ENCODE data around the gene UBALD1.

Gene UBALD1

DNA sequence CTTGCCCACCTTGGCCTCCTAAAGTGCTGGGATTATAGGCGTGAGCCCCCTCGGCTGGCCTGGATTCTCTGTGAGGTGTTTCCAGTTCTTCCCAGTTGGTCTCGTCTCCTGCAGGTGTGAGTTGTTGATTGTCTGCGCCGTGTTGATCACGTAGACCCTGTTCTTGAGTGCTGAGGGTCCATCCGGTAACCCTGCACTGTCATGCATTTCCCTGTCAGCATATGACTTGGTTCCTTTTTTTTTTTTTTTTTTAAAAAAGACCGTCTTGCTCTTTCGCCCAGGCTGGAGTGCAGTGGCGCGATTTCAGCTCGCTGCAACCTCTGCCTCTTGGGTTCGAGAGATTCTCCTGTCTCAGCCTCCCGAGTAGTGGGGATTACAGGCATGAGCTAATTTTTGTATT lies 27.2 kb upstream of the UBALD1 start:
- DNase-seq, result no peak

DNA sequence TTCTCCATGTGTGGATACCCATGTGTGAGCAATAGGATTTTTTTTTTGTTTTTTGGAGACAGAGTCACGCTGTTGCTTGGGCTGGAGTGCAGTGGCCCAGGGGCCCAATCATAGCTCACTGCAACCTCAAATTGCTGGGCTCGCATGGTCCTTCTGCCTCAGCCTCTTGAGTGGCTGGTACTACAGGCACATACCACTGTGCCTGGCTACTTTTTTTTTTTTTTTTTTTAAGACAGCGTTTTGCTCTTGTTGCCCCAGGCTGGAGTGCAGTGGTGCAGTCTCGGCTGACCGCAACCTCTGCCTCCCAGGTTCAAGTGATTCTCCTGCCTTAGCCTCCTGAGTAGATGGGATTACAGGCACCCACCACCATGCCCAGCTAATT lies 26.6 kb upstream of the UBALD1 start:
- no peak for DNase-seq

DNA sequence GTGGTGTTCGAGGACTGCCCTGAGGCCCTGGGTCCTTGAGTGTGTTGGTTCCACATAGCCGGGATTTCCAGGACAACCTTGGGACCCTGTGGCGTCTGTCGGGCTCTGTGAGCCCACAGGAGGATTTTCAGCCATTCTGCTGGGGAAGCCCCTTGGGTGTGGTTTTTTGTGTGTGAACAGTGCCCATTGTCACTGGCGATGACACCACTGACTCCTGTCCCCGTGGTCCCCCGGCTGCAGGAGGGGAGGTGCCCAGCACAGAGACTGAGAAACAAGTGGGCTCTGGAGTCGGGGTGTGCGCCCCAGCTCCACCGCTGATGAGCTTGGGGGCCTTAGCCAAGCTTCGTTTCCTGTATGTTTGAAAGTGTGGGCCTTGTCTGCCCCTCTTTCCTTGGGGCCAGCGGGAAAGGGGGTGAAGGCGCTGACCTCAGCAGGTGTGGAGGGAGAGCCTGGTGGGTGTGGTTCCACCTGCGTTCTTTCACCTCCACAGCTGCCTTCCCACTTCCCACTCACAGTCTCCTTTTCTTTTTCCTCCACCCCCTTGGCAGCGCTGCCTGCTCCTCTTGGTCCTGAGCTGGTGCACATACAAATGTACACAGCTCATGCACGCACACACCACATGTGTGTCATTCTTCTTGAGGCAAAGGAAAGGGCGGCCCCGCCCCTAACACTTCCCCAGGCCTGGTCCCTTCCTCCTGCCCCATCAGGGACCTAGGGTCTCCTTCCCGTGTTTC lies 26.1 kb upstream of the UBALD1 start:
- no peak for DNase-seq

DNA sequence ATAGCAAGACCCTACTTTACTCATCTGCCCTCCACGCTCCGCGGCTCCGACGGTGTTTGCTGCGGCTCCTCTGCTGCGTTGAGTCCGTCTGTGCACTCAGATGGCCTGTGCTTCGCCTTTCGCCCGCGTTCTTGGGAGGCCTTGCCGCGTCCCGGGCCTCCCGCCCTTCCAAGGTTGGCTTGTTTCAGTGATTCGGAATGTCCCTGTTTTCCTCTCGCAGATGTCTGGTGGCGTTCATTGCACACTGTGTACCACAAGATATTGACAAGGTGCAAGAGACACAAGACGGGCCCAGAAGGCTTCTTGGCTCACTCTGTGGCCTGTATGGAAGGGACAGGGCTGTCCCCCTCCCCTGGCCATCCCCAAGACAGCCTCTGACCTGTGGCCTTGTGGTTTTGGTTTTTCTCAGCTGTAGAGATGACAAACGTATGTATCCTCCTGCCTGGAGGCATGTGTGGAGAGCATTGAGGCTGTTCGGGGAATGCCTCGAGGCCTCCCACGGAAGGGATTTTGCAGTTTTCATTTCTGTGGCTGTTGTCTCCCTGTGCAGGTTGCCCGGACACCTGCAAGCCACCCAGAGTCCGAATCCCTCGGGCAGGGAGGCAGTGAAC lies 25.3 kb upstream of the UBALD1 start:
- no peak for DNase-seq

DNA sequence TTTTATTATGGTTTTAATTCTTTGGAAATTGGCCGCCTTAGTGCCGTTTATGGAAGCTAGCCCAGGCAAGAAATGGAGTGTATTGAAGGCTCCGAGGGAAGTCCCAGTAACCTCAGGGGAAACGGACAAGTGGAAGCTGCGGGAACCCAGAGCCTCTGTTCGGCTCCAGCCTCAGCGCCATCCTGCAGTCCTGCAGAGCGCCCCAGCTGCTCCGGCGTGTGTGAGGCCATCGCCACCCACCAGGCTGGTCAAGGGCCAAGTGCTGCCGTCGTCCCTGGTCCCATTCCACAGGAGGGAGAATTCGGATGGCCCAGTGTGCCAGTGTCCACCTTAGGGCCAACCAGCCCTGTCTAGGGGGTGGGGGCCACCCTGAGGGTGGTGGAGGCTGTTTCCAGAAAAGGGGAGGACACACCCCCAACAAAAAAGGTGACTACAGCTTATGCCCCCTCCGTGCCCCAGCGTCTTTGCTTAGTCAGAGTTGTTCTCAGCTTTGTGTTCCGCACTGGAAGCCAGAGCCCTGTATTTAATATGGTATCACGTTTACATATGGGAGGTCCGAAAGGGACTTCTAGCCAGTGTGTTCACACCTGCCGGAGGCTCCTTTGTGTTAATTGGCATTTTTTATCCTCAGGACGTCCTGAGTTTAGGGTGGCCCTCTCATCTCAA lies 22.9 kb upstream of the UBALD1 start:
- DNase-seq, result no peak

DNA sequence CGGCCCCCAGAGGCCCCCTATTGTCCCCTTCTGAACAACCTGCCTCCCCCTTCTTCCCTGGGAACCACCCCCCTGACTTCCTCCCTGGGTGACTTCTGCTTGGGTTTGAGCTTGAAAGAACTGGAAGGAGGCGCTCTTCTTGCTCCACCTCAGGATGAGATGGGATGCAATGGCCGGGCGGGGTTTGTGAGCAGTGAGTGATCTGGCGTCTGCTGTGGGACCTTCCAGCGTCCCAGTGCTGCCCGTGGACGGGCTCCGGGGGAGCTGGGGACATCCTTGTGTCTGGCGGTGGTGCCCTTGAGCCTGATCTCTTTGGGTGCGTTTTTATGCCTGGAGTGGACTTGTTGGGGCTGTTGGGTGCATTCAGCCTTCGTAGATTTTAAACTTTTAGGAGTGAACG lies 21.5 kb upstream of the UBALD1 start:
- no peak for DNase-seq

DNA sequence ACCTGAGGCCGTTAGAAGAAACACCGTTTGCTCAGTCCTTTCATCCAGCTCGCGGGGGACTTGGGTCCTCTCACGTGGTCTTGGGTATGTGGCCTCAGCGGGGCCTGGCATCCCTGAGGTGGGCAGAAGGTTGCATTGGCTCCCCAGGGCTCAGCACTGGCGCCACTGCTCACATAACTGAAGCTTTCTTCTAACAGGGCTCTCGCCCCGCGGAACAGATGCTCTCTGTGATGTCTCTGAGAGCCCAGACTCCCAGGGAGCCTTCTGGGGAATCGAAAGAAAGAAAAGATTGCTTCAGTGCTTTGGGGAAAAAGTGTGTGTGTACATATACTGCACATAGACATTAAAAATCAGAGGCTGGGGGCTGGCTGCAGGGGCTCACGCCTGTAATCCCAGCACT lies 20.1 kb upstream of the UBALD1 start:
- DNase-seq, result no peak

DNA sequence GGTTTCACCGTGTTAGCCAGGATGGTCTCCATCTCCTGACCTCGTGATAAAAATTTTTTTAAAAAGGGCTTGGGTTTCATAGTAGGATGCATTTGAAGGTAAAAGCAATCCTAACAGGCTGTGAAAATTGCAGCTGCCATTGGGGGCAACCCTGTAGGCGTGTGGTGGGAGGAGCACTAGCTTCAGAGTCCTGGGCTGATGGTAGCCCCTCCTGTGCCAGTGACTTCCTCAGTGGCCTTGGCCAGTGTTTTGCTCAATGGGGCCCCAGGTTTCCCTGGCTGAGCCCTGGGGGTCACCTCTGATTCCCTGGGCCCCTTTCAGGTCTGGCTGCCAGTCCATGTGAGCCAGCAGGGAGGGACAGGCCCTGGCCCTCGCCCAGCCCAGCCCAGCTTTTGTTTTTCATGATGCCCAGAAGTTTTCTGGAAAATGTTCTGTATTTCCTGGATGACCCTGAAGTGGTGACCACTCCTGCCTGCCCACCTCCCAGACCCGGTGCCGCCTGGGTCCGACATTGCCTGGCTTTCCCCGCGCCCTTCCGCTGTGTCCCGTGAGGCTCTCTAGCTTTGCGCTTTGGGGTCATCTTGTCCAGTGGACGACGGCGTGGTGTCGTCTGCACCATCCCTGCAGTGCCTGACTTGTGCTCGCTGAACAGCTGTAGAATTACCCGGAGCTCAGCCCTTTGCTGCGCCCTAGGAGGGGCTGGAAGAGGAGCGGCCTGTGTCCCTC lies 19.4 kb upstream of the UBALD1 start:
- no peak for DNase-seq

DNA sequence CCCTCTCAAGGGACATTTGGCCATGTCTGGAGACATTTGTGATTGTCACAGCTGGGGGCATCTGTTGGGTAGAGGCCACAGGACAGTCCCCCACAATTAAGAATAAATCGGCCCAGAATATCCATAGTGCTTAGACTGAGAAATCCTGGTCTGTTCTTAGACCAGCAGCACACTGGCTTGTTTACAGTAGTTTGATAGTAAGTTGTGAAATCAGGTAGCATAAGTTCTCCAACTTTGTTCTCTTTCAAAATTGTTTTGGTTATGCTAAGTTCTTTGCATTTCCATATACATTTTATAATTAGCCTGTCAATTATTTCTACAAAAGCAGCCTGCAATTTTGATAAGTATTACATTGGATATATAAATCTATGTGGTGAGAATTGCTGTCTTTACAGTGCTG lies 16.8 kb upstream of the UBALD1 start:
- DNase-seq, result no peak

DNA sequence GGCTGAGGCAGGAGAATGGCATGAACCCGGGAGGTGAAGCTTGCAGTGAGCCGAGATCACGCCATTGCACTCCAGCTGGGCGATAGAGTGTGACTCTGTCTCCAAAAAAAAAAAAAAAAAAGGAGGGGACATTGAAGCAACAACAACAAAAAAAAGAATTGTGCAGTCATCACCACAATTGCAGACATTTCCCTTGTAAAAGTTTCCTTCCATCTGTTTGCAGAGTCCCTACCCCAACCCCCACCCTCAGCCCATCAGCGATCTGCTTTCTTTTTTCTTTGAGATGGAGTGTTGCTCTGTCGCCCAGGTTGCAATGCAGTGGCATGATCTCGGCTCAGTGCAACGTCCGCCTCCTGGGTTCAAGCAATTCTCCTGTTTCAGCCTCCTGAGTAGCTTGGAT lies 13.6 kb upstream of the UBALD1 start:
- no peak for DNase-seq

DNA sequence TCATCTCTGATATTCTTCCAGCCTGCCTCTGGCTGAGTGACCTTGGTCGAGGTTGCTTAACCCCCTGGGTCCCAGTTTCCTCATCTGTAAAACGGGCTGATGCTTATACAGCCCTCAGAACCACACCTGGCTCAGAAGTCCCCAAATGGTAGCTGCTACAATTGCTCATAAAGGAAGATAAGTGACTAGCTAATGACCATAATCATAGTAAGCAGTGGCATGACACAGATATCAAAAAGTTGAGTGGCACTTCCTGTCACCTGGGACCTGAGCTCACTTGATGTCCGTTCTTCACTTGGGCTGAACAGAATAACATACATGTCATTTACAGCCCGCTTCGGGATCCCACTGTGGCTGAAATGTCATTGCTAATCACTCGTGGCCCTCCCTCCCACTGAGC lies 11.7 kb upstream of the UBALD1 start:
- DNase-seq, result no peak

DNA sequence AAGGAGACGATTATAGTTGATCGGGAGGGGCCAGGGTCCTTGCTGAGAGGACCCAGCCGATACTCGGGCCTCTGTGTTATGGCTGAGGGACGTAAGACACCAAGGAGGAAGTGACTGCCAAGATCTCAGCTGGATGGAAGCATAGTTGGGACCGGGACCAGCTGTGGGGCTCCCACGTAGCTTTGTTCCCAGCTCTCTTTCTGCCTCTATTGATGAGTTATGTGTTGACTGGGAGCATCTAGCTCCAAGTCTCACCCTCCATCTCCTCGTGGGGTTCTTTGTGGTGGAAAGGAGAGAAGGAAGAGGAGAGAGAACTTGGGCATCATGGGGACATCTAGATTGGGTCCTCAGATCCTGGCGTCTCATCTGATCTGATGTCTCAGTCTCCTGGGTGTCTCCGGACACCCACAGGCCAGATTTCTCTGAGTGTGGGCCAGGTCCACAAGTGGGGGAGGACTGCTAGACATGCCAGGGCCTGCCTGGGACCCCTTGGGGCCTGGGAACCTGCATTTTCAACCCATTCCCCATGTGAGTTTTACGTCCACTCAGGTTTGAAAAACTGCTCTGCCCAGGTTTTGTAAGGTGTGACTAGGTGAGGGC lies 11.0 kb upstream of the UBALD1 start:
- DNase-seq, result no peak

DNA sequence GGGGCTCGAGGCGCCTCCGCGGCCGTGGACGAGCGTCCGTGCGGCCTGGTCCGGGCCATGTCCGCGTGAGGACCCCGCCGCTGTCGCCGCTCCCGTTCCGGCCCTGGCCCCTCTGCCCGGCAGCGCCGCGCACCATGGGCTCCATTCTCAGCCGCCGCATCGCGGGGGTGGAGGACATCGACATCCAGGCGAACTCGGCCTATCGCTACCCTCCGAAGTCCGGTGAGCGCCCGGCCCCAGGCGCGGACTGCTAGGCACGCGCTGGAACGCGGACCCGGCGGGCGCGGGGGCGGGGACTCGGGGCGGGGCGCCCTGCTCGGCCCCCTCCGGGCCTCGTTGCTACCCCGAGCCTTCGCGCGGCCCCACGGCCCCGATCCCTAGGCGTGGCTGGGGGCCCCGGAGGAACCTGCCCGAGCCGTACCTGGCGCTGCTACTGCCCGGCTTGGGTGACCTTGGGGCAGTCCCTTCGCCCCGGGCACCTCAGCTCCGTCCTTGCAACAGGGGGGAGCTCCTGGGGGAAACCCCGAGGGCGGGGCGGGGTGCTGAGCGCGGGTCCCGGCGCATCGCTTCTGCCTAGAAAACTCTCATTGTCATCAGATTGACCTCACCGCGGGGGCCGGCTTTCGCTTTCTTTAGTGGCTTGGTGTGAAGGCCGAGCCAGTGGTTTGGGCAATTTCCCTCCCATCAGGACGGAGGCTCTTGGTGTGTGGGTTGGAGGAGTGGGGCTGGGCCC lies 10.3 kb upstream of the UBALD1 start:
- peak; percentile 83 for DNase-seq

DNA sequence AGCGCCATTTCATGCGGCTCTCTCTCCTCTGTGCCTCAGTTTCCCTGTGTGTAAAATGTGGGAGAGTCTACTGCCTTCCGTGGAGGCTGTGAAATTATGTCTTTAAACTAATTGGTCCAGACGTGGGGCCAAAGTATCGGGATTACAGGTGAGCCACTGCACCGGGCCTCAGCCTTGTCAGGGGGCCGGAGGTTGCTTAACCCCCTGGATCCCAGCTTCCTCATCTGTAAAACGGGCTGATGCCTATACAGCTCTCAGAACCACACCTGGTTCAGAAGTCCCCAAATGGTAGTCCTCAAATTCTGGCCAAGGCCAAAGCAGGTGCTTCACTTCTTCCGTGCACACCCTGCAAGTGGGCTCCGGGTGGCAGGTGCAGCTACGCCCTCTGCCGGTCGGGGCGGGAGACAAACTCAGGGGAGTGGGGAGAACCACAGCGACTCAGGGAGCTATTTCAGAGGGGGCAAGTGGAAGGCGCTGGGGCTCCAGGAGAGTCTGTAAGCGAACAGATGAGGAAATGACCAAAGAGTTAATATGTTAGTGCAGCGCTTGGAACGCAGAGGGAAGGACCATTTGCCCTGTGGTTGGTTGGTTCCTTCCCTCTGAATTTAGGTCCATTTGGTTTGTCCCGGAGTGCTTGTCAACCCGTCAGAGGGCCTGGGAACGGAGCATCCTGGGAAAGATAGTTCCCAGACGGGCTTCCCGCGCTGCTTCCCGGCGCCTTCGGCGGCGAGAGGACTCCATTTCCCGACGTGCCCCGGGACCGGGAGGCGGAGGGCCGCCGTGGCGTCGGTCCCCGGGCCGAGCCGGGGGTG lies 9.5 kb upstream of the UBALD1 start, which contains the start of gene MGRN1:
TSS of gene MGRN1 (plus strand) at position 812 of the 812 bp plus-strand sequence. CDS start 135 bp downstream, outside the sequence.
- DNase-seq, result peak; percentile 96

DNA sequence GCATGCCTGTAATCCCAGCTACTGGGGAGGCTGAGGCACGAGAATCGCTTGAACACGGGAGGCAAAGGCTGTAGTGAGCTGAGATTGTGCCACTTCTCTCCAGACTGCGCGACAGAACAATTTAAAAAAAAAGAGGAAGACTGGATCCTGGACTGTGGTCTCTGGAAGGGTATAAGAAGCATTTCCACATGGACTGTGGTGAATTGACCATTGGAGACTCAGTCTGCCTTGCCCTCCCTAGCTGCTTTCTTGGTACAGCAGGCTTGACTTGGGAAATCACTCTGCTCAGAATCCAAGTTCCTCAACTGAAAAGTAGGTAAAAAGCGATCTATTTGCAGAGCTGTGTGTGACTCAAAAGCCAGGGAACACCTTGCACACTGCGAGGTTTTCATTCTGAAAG lies 8.9 kb upstream of the UBALD1 start:
- no peak for DNase-seq

DNA sequence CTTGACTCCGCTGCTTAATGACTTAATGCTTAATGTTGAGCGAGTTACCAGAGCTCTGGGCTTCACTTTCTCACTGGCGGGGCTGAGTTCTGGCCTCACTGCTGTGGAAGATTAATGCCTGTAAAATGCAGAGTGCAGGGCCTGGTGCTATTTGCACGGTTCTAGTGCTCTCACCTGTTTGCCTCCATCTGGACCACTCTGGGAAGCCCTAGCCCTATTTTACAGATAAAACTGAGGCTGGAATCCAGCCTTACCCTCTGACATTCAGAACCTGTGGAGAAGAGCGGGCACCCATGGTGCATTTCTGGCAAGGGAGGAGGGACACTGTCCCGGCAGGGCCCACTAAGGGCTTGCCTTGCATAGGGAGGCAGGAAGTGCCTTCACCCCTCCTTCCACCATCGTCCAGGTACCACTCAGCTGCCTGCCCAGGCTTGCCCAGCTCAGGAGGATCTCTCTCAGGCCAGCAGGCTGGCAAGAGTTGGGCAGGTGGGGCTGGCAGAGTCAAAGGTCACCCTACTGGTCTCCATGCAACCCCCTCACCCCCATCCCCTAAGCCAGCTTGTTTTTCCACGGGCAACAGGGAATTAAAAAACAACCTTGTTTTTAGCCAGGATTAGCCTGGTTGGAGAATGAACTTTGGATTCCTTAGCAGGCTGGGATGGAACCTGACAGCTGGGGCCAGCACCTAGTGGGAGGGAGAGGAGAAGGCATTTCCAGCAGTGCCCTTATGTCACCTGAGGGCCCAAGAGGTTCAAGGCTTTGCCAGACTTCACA lies 4.1 kb upstream of the UBALD1 start:
- DNase-seq, result no peak

DNA sequence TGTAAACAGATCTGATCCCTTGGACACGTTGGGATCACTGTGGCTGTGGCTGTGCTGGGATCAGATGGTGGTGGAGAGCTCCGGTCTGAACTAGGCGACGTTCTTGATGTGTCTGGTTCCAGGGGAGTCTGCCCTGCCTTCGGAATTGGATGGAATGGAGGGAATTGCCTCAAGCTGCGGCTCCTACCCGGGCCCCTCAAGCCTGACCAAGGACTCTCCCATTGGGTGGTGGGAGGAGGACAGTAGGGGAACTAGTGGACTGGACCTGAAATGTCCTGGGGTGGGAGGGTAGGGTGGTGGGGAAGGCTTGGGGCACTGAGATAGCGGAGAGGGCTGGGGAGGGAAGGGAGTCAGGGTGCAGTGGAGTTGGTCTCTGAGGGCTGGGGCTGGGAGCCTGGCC lies 3.2 kb upstream of the UBALD1 start:
- DNase-seq, result no peak

DNA sequence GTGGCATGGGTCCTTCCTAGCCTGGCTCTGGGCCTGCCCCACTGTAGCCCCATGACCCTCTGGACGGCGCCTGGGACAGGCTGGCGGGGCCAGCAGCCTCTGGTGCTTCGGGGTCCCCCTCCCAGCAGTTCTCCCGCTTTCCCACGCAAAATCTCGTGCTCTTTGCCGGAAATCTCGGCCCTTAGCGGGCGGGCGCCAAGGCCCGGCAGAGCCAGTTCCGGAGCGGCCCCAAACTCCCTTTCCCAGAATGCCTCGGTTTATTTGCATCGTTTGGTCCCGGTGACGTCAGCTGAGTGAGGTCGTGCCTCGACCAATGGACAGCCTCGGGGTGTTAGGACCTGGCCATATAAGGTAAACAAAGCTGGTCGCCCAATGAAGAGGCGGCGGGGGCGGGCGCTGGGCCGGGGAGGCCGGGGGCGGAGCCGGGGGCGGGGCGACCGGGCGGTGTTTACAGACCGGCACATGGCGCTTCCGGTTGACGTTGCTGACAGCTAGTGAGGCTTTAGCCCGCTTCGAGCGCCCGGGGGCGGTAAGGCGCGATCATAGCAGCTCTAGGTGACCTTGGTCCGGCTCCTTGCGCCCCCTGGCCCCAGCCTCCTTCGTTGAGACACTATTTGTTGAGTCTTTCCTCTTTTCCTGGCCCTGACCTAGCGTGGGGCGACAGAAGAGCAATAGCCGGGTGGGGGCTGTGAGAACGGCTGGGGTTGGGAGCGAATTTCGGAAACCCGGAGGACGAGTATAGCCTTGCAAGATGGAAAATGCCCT lies 1.5 kb upstream of the UBALD1 start:
- peak; percentile 100 for DNase-seq

DNA sequence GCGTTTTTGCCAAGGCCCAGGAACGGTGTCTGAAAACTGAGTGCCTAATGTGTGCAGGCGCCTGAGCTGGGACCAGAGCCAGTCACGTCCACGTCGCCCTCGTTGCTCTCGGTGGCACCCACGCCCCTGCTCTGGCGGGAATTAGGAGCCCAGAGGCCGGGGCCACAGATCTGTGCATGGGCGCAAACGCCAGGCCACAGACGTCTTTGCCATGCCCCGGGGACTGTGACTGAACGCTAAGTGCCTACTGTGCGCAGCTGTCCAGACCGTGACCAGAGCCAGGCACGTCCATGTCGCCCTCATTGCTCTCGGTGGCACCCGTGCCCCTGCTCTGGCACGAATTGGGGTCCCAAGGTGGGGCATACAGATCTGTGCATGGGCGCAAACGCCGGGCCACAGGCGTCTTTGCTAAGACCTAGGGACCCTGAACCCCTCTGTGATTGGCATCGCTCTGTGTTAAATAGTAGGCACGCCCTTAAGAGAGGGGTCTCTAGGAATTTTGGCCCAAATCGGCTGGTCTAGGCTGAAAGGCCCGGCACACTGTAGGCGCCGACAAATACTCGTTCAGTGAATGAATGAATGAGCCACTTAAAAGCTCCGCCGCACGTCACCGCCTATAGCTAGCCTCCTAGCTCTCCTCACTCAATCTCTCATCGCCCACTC lies 827 bp upstream of the UBALD1 start:
- DNase-seq, result no peak
